ENCODE measurements around the gene CSNK1A1L. TPM values are rescaled to one million over a fixed set of nuclear protein-coding genes. Genes with fewer than 3 reads are reported as not detected.

The CSNK1A1L gene
- total and polyA plus RNA-seq, 7 experiments from 2014 or later: not detected

DNA sequence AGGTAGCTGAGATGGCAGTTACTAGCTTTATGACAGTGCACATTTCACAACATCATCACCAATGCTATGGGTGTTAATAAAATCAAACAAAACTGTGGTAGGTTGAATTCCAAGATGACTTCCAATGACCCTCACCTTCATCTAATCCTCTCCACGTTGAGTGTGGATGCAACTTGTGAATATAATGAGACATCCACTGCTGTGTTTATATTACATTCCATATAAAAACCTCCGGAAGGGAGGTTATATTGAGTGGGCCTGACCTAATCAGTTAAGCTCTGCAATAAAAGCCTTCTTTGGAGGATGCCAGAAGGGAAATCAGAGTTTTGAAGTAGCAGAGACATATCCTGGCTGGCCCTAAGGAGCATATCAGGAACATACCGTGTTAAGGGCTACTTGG lies 25.6 kb upstream of the CSNK1A1L start:
- Histone ChIP-seq H3K9me3 (ENCODE audit: control insufficient read depth in 2 of 3, low read length in 3 of 3) (no peaks in the 10 kb centered on the region), H3K36me3 (ENCODE audit: control insufficient read depth in 2 of 3, insufficient read depth in 3 of 3, low read length in 3 of 3) (no peaks in the 10 kb centered on the region), H3K4me1 (ENCODE audit: control insufficient read depth in 2 of 2, insufficient read depth in 2 of 2, low read length in 2 of 2) (no peaks in the 10 kb centered on the region), H3K4me3 (ENCODE audit: low read length) (no peak overlapping the region), H3K27ac (ENCODE audit: low read depth, low read length) (no peak overlapping the region), H3K27me3 (ENCODE audit: control insufficient read depth in 2 of 2, insufficient read depth in 2 of 2, low read length in 2 of 2) (no peaks in the 10 kb centered on the region)
- ATAC-seq (no peak), DNase-seq (no peak)
- peaks cover 0 to 5% (median 0%) of the 10 kb centered on the region in 5 donors for H3K27me3 Mint-ChIP-seq
- CTCF ChIA-PET: interaction anchor here (0.5 kb wide), 1 partner anchor 9 kb away, joined by 3 read pairs; no protein-coding TSS in a partner anchor
- no peak overlapping the region for H3K27ac Mint-ChIP-seq
- no peaks in the 10 kb centered on the region for H3K4me1 Mint-ChIP-seq
- H3K9me3 Mint-ChIP-seq: peaks cover 0 to 3% (median 0%) of the 10 kb centered on the region in 11 donors
- no peak overlapping the region for H3K4me3 Mint-ChIP-seq
- H3K36me3 Mint-ChIP-seq: no peaks in the 10 kb centered on the region
- intact Hi-C loops (cut with micrococcal nuclease): no loop called here
- POLR2A ChIA-PET: no interaction called here

DNA sequence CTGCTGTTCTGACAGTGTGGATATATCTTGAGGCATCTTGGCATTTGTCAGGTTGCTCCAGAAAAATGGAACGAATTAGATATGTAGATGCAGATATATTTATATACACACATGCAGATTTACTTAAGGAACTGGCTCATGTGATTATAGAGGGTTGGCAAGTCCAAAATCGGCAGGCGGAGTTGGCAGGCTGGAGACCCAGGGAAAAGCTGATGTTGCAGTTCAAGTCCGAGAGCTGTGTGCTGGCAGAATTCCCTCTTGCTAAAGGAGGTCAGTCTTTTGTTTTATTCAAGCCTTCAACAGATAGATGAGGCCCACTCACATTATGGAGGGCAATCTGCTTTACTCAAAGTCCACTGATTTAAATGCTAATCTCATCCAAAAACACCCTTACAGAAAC lies 24.4 kb upstream of the CSNK1A1L start:
- H3K27me3 ChIP-seq (ENCODE audit: control insufficient read depth in 2 of 2, insufficient read depth in 2 of 2, low read length in 2 of 2): no peaks in the 10 kb centered on the region
- no peaks in the 10 kb centered on the region for H3K36me3 ChIP-seq (ENCODE audit: control insufficient read depth in 2 of 3, insufficient read depth in 3 of 3, low read length in 3 of 3)
- ChIA-PET POLR2A (no interaction called here), CTCF (no interaction called here)
- Mint-ChIP-seq H3K27me3 (peaks cover 0 to 5% (median 0%) of the 10 kb centered on the region in 5 donors), H3K27ac (no peak overlapping the region), H3K36me3 (no peaks in the 10 kb centered on the region), H3K4me3 (no peak overlapping the region), H3K4me1 (no peaks in the 10 kb centered on the region), H3K9me3 (peaks cover 0 to 3% (median 0%) of the 10 kb centered on the region in 11 donors)
- H3K4me1 ChIP-seq (ENCODE audit: control insufficient read depth in 2 of 2, insufficient read depth in 2 of 2, low read length in 2 of 2): no peaks in the 10 kb centered on the region
- DNase-seq (no peak), ATAC-seq (no peak)
- no peaks in the 10 kb centered on the region for H3K9me3 ChIP-seq (ENCODE audit: control insufficient read depth in 2 of 3, low read length in 3 of 3)
- no peak overlapping the region for H3K27ac ChIP-seq (ENCODE audit: low read depth, low read length)
- intact Hi-C loops (cut with micrococcal nuclease): no loop called here
- no peak overlapping the region for H3K4me3 ChIP-seq (ENCODE audit: low read length)

DNA sequence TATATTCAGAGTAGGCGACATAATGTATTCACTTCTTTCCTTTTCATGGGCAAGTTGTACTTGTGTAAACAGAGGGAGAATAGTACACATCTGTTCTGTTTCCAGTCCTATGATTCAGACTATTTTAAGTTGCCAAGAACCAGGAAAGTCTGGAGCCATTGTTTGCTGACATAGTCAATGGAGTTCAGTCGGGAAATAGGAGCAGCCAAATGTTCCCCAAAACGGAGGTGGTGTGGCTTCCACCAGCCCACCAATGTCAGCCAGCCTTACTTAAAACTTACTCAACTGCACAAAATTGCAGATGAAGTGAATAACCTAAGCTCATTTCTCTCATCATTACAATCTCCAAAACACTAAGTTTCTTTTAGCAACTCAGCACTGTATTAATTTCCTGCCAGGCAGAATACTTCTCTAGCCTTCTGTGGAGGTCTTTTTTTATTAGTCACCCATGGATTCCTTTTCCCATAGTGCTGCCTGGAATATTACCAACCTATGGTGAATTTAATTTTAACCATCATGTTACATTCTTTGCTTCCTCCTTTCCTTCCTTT lies 22.3 kb upstream of the CSNK1A1L start:
- peaks cover 0 to 12% (median 6%) of the 10 kb centered on the region in 5 donors for H3K27me3 Mint-ChIP-seq
- Histone ChIP-seq H3K9me3 (ENCODE audit: control insufficient read depth in 2 of 3, low read length in 3 of 3) (no peaks in the 10 kb centered on the region), H3K4me3 (ENCODE audit: low read length) (no peak overlapping the region), H3K36me3 (ENCODE audit: control insufficient read depth in 2 of 3, insufficient read depth in 3 of 3, low read length in 3 of 3) (no peaks in the 10 kb centered on the region), H3K4me1 (ENCODE audit: control insufficient read depth in 2 of 2, insufficient read depth in 2 of 2, low read length in 2 of 2) (no peaks in the 10 kb centered on the region), H3K27me3 (ENCODE audit: control insufficient read depth in 2 of 2, insufficient read depth in 2 of 2, low read length in 2 of 2) (no peaks in the 10 kb centered on the region), H3K27ac (ENCODE audit: low read depth, low read length) (no peak overlapping the region)
- POLR2A ChIA-PET: no interaction called here
- H3K27ac Mint-ChIP-seq: no peak overlapping the region
- H3K36me3 Mint-ChIP-seq: no peaks in the 10 kb centered on the region
- intact Hi-C loops (cut with micrococcal nuclease): no loop called here
- H3K4me1 Mint-ChIP-seq: no peaks in the 10 kb centered on the region
- H3K4me3 Mint-ChIP-seq: no peak overlapping the region
- no peak for DNase-seq
- CTCF ChIA-PET: no interaction called here
- ATAC-seq: no peak
- H3K9me3 Mint-ChIP-seq: peaks cover 0 to 3% (median 0%) of the 10 kb centered on the region in 11 donors

DNA sequence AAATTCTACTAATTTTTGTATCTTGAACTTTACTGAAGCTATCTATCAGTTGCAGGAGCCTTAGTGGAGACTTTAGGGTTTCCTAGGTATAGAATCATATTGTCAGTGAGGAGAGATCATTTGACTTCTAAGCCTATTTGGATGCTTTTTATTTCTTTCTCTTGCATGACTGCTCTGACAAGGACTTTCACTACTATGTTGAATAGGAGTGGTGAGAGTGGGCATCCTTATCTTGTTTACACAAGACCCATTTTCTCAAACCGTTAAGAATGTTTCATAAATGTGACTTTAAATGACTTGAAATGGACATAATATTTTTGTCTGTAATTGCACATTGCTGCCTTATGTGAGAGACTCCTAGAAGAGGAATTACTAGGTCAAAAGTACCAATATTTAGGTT lies 17.9 kb upstream of the CSNK1A1L start:
- Histone ChIP-seq H3K27me3 (ENCODE audit: control insufficient read depth in 2 of 2, insufficient read depth in 2 of 2, low read length in 2 of 2) (no peaks in the 10 kb centered on the region), H3K4me1 (ENCODE audit: control insufficient read depth in 2 of 2, insufficient read depth in 2 of 2, low read length in 2 of 2) (no peaks in the 10 kb centered on the region), H3K36me3 (ENCODE audit: control insufficient read depth in 2 of 3, insufficient read depth in 3 of 3, low read length in 3 of 3) (no peaks in the 10 kb centered on the region), H3K4me3 (ENCODE audit: low read length) (no peak overlapping the region), H3K27ac (ENCODE audit: low read depth, low read length) (no peak overlapping the region), H3K9me3 (ENCODE audit: control insufficient read depth in 2 of 3, low read length in 3 of 3) (no peaks in the 10 kb centered on the region)
- H3K4me1 Mint-ChIP-seq: no peaks in the 10 kb centered on the region
- H3K36me3 Mint-ChIP-seq: no peaks in the 10 kb centered on the region
- intact Hi-C loops (cut with micrococcal nuclease): no loop called here
- DNase-seq (no peak), ATAC-seq (no peak)
- H3K27ac Mint-ChIP-seq: no peak overlapping the region
- H3K4me3 Mint-ChIP-seq: no peak overlapping the region
- no peaks in the 10 kb centered on the region for H3K9me3 Mint-ChIP-seq
- peaks cover 0 to 20% (median 15%) of the 10 kb centered on the region in 5 donors for H3K27me3 Mint-ChIP-seq
- ChIA-PET POLR2A (no interaction called here), CTCF (no interaction called here)

DNA sequence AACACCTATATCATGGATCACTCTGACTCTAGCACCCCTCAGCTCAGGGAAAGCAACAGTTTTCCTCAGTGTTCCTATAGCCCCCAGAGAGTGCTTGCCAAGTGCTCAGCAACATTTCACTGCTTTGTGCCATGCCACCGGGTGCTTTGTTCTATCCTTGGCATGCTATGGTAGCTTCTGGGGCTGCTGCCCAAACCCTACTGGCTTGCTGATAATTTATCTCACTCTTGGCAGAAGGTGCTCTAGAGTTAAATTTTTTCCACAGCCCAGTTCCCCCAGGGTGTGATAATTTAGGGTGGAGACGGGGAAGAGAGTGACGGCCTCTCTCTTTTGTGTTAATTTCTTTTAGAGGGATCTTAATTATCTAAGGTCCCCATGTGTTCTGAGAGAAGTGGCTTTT lies 12.6 kb upstream of the CSNK1A1L start:
- no peaks in the 10 kb centered on the region for H3K36me3 ChIP-seq (ENCODE audit: control insufficient read depth in 2 of 3, insufficient read depth in 3 of 3, low read length in 3 of 3)
- no peak overlapping the region for H3K27ac Mint-ChIP-seq
- DNase-seq (no peak), ATAC-seq (no peak)
- H3K4me1 Mint-ChIP-seq: no peaks in the 10 kb centered on the region
- no peak overlapping the region for H3K4me3 ChIP-seq (ENCODE audit: low read length)
- H3K4me1 ChIP-seq (ENCODE audit: control insufficient read depth in 2 of 2, insufficient read depth in 2 of 2, low read length in 2 of 2): no peaks in the 10 kb centered on the region
- no peaks in the 10 kb centered on the region for H3K27me3 ChIP-seq (ENCODE audit: control insufficient read depth in 2 of 2, insufficient read depth in 2 of 2, low read length in 2 of 2)
- no peaks in the 10 kb centered on the region for H3K9me3 ChIP-seq (ENCODE audit: control insufficient read depth in 2 of 3, low read length in 3 of 3)
- H3K9me3 Mint-ChIP-seq: no peaks in the 10 kb centered on the region
- intact Hi-C loops (cut with micrococcal nuclease): no loop called here
- CTCF ChIA-PET: no interaction called here
- peaks cover 3 to 21% (median 7%) of the 10 kb centered on the region in 5 donors for H3K27me3 Mint-ChIP-seq
- POLR2A ChIA-PET: no interaction called here
- no peaks in the 10 kb centered on the region for H3K36me3 Mint-ChIP-seq
- no peak overlapping the region for H3K27ac ChIP-seq (ENCODE audit: low read depth, low read length)
- no peak overlapping the region for H3K4me3 Mint-ChIP-seq

DNA sequence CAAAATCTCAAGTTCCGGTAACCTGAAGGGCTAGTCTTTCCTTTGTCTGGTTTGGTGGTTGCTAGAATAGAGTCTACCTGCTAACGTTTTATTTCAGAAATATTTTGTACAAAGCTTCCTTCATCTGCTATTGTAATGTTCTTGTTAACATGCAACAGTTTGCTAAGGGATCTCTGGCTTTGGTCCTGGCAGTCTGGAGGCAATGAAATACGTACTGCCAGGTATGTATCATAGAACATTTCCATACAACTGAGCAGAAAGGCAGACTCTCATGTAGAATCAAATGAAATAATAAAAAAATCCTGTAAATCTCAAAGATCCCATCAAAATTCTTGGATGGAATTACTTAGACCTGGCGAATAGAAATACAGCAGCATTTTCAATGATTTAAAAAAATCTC lies 8.8 kb upstream of the CSNK1A1L start:
- H3K36me3 Mint-ChIP-seq: no peaks in the 10 kb centered on the region
- Histone ChIP-seq H3K27me3 (ENCODE audit: control insufficient read depth in 2 of 2, insufficient read depth in 2 of 2, low read length in 2 of 2) (no peaks in the 10 kb centered on the region), H3K36me3 (ENCODE audit: control insufficient read depth in 2 of 3, insufficient read depth in 3 of 3, low read length in 3 of 3) (no peaks in the 10 kb centered on the region), H3K4me3 (ENCODE audit: low read length) (no peak overlapping the region), H3K4me1 (ENCODE audit: control insufficient read depth in 2 of 2, insufficient read depth in 2 of 2, low read length in 2 of 2) (no peaks in the 10 kb centered on the region), H3K27ac (ENCODE audit: low read depth, low read length) (no peak overlapping the region), H3K9me3 (ENCODE audit: control insufficient read depth in 2 of 3, low read length in 3 of 3) (no peaks in the 10 kb centered on the region)
- no peak for DNase-seq
- H3K4me1 Mint-ChIP-seq: no peaks in the 10 kb centered on the region
- H3K27me3 Mint-ChIP-seq: peaks cover 0 to 16% (median 0%) of the 10 kb centered on the region in 5 donors
- no peaks in the 10 kb centered on the region for H3K9me3 Mint-ChIP-seq
- ATAC-seq: no peak
- no peak overlapping the region for H3K27ac Mint-ChIP-seq
- intact Hi-C loops (cut with micrococcal nuclease): no loop called here
- H3K4me3 Mint-ChIP-seq: no peak overlapping the region
- ChIA-PET POLR2A (no interaction called here), CTCF (no interaction called here)

DNA sequence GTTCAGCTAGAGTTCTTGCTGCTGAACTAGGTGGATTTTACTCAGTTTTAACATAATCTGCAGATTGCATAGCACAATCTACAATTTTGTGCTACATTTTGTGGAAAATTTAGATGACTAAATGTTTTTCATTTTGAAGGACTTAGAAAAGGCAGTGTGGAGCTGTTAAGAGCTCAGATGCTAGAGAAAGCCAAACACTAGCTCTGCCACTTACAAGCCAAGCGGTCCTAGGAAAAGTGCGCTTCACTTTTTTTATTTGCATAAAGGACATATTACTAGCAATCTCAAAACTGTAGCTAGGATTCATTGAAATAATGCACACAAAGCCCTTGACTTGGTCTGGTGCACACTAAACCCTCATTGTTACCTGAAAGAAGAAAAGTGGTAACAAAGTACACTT lies 8.1 kb upstream of the CSNK1A1L start:
- ChIA-PET CTCF (no interaction called here), POLR2A (interaction anchor here (0.6 kb wide), 1 partner anchor 19 kb away, joined by 3 read pairs; no protein-coding TSS in a partner anchor)
- Histone ChIP-seq H3K4me1 (ENCODE audit: control insufficient read depth in 2 of 2, insufficient read depth in 2 of 2, low read length in 2 of 2) (no peaks in the 10 kb centered on the region), H3K27ac (ENCODE audit: low read depth, low read length) (no peak overlapping the region), H3K4me3 (ENCODE audit: low read length) (no peak overlapping the region), H3K9me3 (ENCODE audit: control insufficient read depth in 2 of 3, low read length in 3 of 3) (no peaks in the 10 kb centered on the region), H3K27me3 (ENCODE audit: control insufficient read depth in 2 of 2, insufficient read depth in 2 of 2, low read length in 2 of 2) (no peaks in the 10 kb centered on the region), H3K36me3 (ENCODE audit: control insufficient read depth in 2 of 3, insufficient read depth in 3 of 3, low read length in 3 of 3) (no peaks in the 10 kb centered on the region)
- no peak for ATAC-seq
- intact Hi-C loops (cut with micrococcal nuclease): no loop called here
- Mint-ChIP-seq H3K27ac (no peak overlapping the region), H3K27me3 (peaks cover 0 to 16% (median under 1%) of the 10 kb centered on the region in 5 donors), H3K4me3 (no peak overlapping the region), H3K36me3 (no peaks in the 10 kb centered on the region), H3K4me1 (no peaks in the 10 kb centered on the region), H3K9me3 (no peaks in the 10 kb centered on the region)
- DNase-seq: no peak
